Left renal cortex interstitium (tissue), 4 donors: Measurements from ENCODE around the gene NPHP4. TPM values are rescaled to one million over a fixed set of nuclear protein-coding genes. Genes with fewer than 3 reads are reported as not detected.

Experiments used
- DNase-seq, 4 donors: peaks; one replicate each; pipeline ENCODE4 v3.0.0-alpha.2; 2013; ENCODE audit warnings: low read depth in 4 of 4, low spot score in 2 of 4, missing footprints in 1 of 4
- polyA plus RNA-seq, 4 donors: library from polyadenylated mRNA; unstranded; fragments of 120-200 nt; gene quantifications; one replicate each; pipeline ENCODE4 v1.2.1, GENCODE V29; 2013; ENCODE audit not compliant: insufficient read length in 4 of 4

The NPHP4 gene
- polyA plus RNA-seq, 4 donors: 7.9 to 18.9 (median 14.0) TPM

- no peak for DNase-seq
Measured at GRCh38 chr1:5842679-5843078, 149.5 kb downstream of the NPHP4 start.

- DNase-seq: no peak
Measured at GRCh38 chr1:5840551-5841001, 151.6 kb downstream of the NPHP4 start.

DNA sequence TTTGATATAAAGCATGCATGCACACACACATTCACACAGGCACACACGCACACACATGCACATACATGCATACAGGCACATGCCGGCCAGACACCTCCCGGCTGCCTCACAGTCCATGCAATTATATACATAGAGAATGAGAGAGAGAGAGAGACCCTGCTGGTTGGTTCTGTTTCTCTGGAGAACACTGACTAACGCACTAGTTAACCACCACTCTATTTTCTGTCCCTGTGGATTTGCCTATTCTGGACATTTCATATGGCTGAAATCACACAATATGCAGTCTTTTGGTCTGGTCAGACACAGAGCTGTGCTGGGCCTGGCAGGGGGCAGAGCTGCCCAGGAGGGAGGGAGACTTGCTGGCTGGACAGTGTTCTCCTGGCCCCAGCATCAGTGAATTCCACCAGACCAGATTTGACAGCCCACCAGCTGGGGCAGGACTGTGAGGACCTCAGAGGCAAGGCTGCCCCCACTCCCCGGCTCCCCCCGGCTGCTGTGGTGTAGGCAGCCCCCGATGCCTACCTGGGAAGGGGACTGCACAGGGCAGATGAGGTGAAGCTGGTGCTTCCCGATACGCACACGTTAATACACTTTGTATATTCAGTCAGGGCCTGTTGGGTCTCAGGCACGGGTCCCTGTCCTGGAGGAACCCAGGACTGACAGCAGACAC lies 152.2 kb downstream of the NPHP4 start:
- DNase-seq: no peak

DNA sequence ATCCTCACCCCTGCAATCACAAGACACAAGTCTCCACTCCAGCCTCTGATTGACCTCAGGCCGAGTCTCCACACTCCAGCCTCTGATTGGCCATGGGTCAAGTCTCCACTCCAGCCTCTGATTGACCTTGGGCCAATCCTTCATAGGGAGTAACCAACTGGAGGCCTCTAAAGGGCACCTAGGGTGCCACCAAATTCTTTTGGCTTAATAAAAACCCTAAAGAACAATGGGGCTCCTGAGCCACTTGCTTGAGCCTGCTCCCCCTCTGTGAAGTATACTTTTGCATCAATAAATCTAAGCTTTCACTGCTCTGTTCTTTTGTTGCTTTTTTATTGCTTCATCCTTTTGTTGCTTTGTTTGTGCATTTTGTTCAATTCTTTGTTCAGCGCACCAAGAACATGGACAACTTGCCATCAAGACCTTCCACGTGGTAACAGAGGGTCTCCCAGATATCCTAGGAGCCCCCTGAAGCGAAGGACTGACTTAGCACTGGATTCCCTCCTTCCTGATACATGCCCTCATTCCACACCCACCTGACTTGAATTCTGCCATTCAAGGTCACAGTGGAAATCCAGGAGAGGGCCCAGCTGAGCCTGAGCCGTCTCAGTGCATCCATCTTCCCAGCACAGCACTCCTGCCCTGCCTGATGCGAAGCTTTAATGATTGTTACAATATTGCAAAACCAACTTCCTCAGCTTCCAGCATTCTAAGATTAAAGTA lies 152.9 kb downstream of the NPHP4 start:
- DNase-seq: no peak

GRCh38 chr1:5837976-5838653 lies 154.1 kb downstream of the NPHP4 start:
- DNase-seq: no peak

GRCh38 chr1:5836776-5837440 lies 155.3 kb downstream of the NPHP4 start:
- DNase-seq: no peak

GRCh38 chr1:5835179-5835562 lies 157.1 kb downstream of the NPHP4 start:
- DNase-seq: no peak

DNA sequence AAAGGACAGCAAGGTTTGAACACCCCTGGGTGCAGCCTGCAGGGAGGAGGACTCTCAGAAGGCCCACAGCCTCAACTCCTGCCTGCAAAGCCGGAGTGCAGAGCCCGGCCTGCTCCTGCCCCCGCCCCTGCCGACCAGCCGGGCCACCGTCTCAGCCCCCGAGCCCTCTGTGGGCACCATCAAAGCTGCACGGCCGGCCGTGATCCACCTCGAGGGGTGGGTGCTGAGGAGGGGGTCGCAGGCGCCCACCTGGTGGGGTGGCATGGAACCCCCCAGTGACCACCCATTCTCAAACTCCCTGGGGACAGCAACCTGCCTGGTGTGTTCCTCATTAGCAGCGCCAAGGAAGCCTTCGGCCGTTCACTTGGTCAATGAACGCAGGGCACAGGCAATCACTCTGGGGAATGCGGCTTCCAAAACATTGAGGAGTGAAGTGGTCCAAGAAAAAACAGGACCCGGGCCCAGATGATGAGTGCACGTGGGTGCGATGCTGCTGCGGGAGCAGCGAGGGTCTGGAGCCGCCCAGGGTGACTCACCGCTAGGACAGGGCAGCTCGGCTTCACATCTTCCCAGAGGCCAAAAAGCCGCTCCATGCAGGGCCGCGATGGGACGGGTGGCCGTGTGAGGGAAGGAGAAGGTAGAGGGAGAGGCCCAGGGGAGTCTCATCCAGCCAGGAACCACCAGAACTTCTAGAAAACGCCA lies 157.6 kb downstream of the NPHP4 start:
- DNase-seq: no peak

- no peak for DNase-seq
Measured at GRCh38 chr1:5833911-5834310, 158.3 kb downstream of the NPHP4 start.

DNA sequence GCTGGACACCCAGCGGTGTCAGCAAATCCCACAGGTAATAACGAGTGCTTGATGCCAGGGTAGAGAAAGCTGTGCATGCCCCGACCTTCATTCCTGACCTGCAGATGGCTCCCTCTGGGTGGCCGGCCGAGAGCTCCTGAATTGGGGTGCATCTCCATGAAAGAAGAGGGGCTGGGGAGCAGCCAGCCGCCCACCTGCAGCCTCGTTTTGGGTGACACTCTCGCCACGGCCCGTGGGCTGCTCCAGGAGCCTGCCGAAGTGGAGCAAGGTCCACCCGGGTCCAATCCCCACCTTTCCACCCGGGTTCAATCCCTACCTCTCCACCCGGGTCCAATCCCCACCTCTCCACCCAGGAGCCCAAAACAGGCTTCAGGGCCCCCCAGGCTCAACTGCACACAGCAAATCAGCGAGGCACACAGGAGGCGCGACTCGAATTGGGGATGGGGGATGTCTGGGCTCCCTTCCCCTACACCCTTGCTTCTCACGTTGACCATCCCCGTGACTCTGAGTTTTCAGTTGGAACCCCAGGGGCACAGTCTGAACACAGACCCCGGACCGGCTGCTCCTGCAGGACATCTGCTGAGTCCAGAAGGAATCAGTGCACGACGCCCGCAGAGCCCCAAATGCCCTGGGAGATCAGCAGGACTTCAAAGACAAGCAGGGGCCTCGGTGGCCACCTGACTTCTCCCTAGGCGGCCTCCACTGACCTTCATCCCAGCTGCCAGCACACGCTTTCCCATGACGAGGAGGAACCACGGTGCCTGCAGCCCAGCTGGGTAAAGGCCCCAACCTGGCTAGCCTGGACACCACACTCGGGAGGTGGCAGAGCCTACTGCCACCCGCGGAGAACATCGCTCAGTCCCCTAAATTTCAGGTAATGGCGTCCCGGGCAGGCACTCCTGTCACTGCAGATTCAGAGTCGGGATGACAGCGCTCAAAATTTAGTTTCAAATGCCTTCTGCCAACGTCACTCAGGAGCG lies 159.0 kb downstream of the NPHP4 start:
- no peak for DNase-seq

GRCh38 chr1:5831600-5832335 lies 160.5 kb downstream of the NPHP4 start:
- no peak for DNase-seq

DNA sequence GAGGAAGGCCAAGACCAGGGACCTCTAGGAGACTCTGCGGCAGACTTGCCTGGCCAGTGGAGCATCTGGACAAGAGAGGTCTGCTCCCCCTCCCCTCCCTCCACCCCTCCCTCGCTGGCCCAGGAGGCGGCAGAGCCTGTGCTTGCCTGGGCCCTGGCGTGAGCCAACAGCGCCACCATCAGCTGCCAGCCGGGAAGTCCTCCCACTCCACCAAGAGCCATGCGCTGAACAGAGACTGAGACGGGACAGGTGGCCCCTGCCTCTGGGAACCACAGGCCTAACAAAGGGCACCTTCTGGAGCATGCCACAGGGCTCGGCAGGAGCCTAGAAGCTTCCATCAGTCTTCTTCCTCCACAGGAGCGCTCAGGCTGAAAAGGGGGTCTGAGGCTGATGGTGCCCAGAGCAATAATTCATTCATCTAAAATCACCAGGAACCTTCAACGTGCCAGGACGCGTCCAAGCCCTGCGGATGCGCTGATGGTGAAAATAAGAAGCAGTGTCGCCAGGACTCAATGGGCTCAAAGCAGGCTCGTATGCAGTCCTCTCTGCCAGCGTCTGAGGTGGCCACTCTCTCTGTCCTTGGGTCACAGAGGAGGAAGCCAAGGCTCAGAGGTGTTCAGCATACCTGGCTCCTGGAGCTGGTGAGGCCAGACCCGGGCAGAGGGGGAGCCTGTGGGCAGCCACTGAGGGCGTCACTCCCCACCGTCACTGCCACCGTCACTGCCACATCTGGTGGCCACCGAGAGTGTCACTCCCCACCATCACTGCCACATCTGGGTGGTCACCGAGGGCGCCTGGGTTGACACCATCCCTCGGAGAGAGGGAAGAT lies 161.2 kb downstream of the NPHP4 start:
- no peak for DNase-seq

- DNase-seq: no peak
Measured at GRCh38 chr1:5829414-5829813, 162.8 kb downstream of the NPHP4 start.

GRCh38 chr1:5828308-5828935 lies 163.8 kb downstream of the NPHP4 start:
- no peak for DNase-seq

DNA sequence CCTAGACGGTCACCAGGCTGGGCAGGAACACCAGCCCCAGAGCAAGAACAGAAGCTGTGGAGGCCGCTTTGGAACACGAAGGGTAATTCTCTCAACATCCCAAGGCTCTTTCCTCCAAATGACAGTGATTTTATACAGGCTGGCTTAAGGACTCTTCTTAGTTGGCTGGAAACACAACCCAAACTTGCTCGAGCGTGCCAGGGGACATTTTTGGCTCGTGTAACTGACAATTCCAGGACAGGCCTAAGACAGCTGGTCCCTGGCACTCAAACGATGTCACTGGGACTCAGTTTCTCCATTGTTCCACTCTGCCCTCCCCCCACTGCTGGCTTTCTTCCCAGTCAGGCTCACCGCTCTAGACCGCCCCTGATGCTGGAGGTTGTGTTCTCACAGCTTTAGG lies 164.7 kb downstream of the NPHP4 start:
- DNase-seq: no peak

DNA sequence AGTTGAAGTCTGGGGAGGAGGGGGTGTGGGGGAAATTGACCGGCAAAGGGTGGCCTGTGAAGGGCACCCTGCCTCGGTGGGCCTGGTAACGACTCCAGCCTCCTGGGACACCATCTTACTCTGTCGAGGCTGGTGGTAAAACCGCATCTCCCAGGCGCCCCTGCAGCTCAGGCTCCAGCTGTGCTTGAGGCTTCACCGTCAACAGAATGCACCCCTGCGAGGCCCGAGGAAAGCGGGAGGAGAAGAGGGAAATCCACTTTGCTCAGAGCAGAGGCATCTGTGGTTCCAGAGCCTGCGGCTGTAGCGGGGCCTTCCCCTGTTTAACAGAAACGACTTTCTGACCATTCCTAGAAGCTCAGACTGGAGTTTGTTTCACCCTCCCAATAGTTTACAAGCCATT lies 165.6 kb downstream of the NPHP4 start:
- no peak for DNase-seq

DNA sequence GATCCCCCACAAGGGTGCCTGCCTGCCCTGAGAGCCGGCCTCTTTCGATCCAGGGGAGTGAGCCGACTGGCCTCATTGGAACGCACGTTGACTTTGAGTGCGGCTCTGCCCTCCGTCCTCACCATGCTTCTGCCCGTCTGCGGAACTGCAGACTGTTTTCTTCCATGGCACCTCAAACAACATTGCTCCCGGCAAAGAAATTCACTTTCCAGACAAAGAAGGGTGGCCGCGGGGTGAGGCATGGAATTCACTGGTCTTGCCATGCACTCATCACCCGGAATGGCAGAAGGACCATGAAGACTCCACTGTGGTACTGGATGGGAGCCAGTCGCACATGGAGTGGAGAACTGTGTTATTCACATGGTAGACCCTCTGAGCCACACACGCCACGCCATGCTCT lies 169.5 kb downstream of the NPHP4 start:
- no peak for DNase-seq
